ENCODE data around the gene HTRA3. TPM values are rescaled to one million over a fixed set of nuclear protein-coding genes. Genes with fewer than 3 reads are reported as not detected.

The HTRA3 gene
- total RNA-seq, 2 donors from 2014 or later: 6.0 to 18.9 TPM

GRCh38 chr4:8263397-8263796 is 6.2 kb upstream of the HTRA3 start:
- no peaks in the 10 kb centered on the region for H3K27me3 ChIP-seq (replicated peaks; ENCODE audit: insufficient read depth)
- intact Hi-C loops (cut with DNase I): no loop called here
- H3K36me3 ChIP-seq: no peaks in the 10 kb centered on the region
- H3K4me3 ChIP-seq: no peak overlapping the region
- no peak overlapping the region for H3K27ac ChIP-seq
- no peak for DNase-seq (ENCODE audit: low spot score)
- H3K9me3 ChIP-seq: no peaks in the 10 kb centered on the region
- no peaks in the 10 kb centered on the region for H3K4me1 ChIP-seq (replicated peaks)
- TF ChIP-seq POLR2A (IDR thresholded peaks at IDR 0.05): no peak
- TF ChIP-seq CTCF (IDR thresholded peaks at IDR 0.05): no peak
- no peak for TF ChIP-seq POLR2AphosphoS5 (IDR thresholded peaks at IDR 0.05)
- 96% methylated on average over 10 of the region's 10 CpGs for WGBS

GRCh38 chr4:8264106-8264505 is 5.4 kb upstream of the HTRA3 start:
- TF ChIP-seq POLR2AphosphoS5 (IDR thresholded peaks at IDR 0.05) (no peak), POLR2A (IDR thresholded peaks at IDR 0.05) (no peak), CTCF (IDR thresholded peaks at IDR 0.05) (no peak)
- no peak for DNase-seq (ENCODE audit: low spot score)
- no peak overlapping the region for H3K4me3 ChIP-seq
- intact Hi-C loops (cut with DNase I): no loop called here
- no peaks in the 10 kb centered on the region for H3K36me3 ChIP-seq
- H3K27me3 ChIP-seq (replicated peaks; ENCODE audit: insufficient read depth): no peaks in the 10 kb centered on the region
- no peaks in the 10 kb centered on the region for H3K4me1 ChIP-seq (replicated peaks)
- WGBS: 84% methylated on average over 14 of the region's 14 CpGs
- H3K27ac ChIP-seq: no peak overlapping the region
- no peaks in the 10 kb centered on the region for H3K9me3 ChIP-seq

GRCh38 chr4:8265171-8265929 is 4.2 kb upstream of the HTRA3 start:
- TF ChIP-seq POLR2AphosphoS5 (IDR thresholded peaks at IDR 0.05) (no peak), POLR2A (IDR thresholded peaks at IDR 0.05) (no peak), CTCF (IDR thresholded peaks at IDR 0.05) (no peak)
- H3K36me3 ChIP-seq: no peaks in the 10 kb centered on the region
- H3K4me3 ChIP-seq: no peak overlapping the region
- H3K27me3 ChIP-seq (replicated peaks; ENCODE audit: insufficient read depth): no peaks in the 10 kb centered on the region
- WGBS: 80% methylated on average over 16 of the region's 20 CpGs
- H3K27ac ChIP-seq: no peak overlapping the region
- intact Hi-C loops (cut with DNase I): no loop called here
- no peaks in the 10 kb centered on the region for H3K9me3 ChIP-seq
- no peaks in the 10 kb centered on the region for H3K4me1 ChIP-seq (replicated peaks)
- DNase-seq (ENCODE audit: low spot score): no peak

GRCh38 chr4:8266088-8266487 is 3.5 kb upstream of the HTRA3 start:
- intact Hi-C loops (cut with DNase I): no loop called here
- Histone ChIP-seq H3K27ac (no peak overlapping the region), H3K4me1 (replicated peaks) (no peaks in the 10 kb centered on the region), H3K4me3 (no peak overlapping the region), H3K27me3 (replicated peaks; ENCODE audit: insufficient read depth) (no peaks in the 10 kb centered on the region), H3K36me3 (no peaks in the 10 kb centered on the region), H3K9me3 (no peaks in the 10 kb centered on the region)
- 94% methylated on average over 6 of the region's 6 CpGs for WGBS
- no peak for DNase-seq (ENCODE audit: low spot score)
- TF ChIP-seq CTCF (IDR thresholded peaks at IDR 0.05): no peak
- no peak for TF ChIP-seq POLR2A (IDR thresholded peaks at IDR 0.05)
- no peak for TF ChIP-seq POLR2AphosphoS5 (IDR thresholded peaks at IDR 0.05)

- WGBS: 91% methylated on average over 8 of the region's 8 CpGs
- DNase-seq (ENCODE audit: low spot score): no peak
- intact Hi-C loops (cut with DNase I): no loop called here
- TF ChIP-seq POLR2AphosphoS5 (IDR thresholded peaks at IDR 0.05) (no peak), CTCF (IDR thresholded peaks at IDR 0.05) (no peak), POLR2A (IDR thresholded peaks at IDR 0.05) (no peak)
- Histone ChIP-seq H3K9me3 (no peaks in the 10 kb centered on the region), H3K4me1 (replicated peaks) (no peaks in the 10 kb centered on the region), H3K27me3 (replicated peaks; ENCODE audit: insufficient read depth) (no peaks in the 10 kb centered on the region), H3K27ac (no peak overlapping the region), H3K36me3 (no peaks in the 10 kb centered on the region), H3K4me3 (no peak overlapping the region)
Measured at GRCh38 chr4:8266508-8266907, 3.0 kb upstream of the HTRA3 start.
